Ishikawa (cell line): Measurements from ENCODE around the gene SARDH.

Experiments
- CEBPB ChIP-seq: IDR thresholded peaks from 2 replicates; pipeline ENCODE4 v1.6.1; 2012
- CREB1 ChIP-seq: IDR thresholded peaks from 2 replicates; pipeline ENCODE4 v1.6.1; 2012; ENCODE audit warnings: low read depth
- EGR1 ChIP-seq: IDR thresholded peaks from 2 replicates; pipeline ENCODE4 v1.6.1; 2012
- EP300 ChIP-seq: IDR thresholded peaks from 2 replicates; pipeline ENCODE4 v1.6.1; 2012; ENCODE audit warnings: borderline replicate concordance
- FOXM1 ChIP-seq: IDR thresholded peaks from 2 replicates; pipeline ENCODE4 v1.6.1; 2012; ENCODE audit warnings: low read depth, borderline replicate concordance
- RAD21 ChIP-seq: IDR thresholded peaks from 2 replicates; pipeline ENCODE4 v1.6.1; 2012; ENCODE audit warnings: low read depth
- REST ChIP-seq: IDR thresholded peaks from 2 replicates; pipeline ENCODE4 v1.6.1; 2012; ENCODE audit warnings: low read depth, mild to moderate bottlenecking
- TAF1 ChIP-seq: IDR thresholded peaks from 2 replicates; pipeline ENCODE4 v1.6.1; 2012; ENCODE audit warnings: low read depth, mild to moderate bottlenecking
- TCF12 ChIP-seq: IDR thresholded peaks from 2 replicates; pipeline ENCODE4 v1.6.1; 2012; ENCODE audit warnings: low read depth
- TF ChIP-seq, protein P1 (sequence below): IDR thresholded peaks from 2 replicates; pipeline ENCODE4 v1.6.1; 2012
- TF ChIP-seq, protein P2 (sequence below): IDR thresholded peaks from 2 replicates; pipeline ENCODE4 v1.6.1; 2012

DNA sequence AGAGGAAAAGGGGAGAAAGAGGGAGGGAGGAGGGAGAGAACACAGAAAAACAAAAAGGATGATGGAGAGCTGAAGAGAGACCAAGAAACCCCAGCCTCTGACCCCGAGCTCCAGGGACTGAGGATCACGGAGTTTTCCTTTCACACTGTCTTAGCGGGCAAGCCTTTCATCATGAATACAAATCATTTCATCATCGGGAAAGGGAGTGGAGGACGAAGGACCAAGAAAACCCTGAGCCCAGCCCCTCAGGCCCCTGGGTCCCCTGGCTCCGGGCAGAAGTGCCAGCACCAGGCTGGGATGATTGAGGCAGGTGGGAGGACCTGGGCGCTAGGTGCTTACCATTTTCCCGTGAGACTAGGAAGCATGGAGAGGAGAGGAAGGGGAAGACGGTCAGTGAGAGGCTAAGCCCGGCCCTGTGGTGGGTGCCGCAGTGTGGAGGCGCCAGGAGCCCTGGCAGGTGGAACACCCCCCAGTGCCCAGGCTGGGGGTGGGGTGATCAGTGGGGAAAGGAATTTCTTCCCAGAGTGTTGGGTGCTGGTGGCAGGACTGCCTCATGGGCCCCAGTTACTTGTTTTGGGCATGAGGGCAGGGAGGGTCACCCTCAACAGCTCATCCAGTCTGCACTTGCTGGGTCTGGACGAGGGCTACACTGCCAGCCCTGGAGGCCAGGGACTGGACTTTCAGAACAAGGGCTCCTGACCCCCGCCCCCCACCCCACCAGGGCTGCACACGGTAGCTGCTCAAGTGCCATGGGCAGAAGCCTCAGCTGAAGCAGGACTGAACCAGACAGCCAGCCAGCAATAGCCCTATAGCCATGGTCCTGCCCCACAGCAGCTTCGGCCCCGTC lies 49.0 kb upstream of the SARDH start:
- TF ChIP-seq, protein P1, sequence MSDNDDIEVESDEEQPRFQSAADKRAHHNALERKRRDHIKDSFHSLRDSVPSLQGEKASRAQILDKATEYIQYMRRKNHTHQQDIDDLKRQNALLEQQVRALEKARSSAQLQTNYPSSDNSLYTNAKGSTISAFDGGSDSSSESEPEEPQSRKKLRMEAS = no peak
- TF ChIP-seq EGR1 (no peak), RAD21 (no peak), TCF12 (no peak), CEBPB (no peak), TAF1 (no peak), REST (no peak), FOXM1 (no peak), EP300 (no peak), CREB1 (no peak)
- TF ChIP-seq, protein P2, sequence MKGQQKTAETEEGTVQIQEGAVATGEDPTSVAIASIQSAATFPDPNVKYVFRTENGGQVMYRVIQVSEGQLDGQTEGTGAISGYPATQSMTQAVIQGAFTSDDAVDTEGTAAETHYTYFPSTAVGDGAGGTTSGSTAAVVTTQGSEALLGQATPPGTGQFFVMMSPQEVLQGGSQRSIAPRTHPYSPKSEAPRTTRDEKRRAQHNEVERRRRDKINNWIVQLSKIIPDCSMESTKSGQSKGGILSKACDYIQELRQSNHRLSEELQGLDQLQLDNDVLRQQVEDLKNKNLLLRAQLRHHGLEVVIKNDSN = no peak
